Liver (tissue), 9 donors: Measurements from ENCODE around the gene NDUFB7. TPM values are rescaled to one million over a fixed set of nuclear protein-coding genes. Genes with fewer than 3 reads are reported as not detected.

ENCODE experiments used
- DNase-seq: peaks from one replicate; pipeline ENCODE4 v3.0.0-alpha.2; 2017; ENCODE audit warnings: low spot score
- H3K27ac ChIP-seq, 2 donors: one replicate each; pipeline ENCODE4 v1.7.0; 2013; ENCODE audit warnings: inconsistent platforms in 2 of 2, low read length in 2 of 2, control low read depth in 1 of 2, low read depth in 1 of 2, mild to moderate bottlenecking in 1 of 2
- H3K27me3 ChIP-seq, 4 donors: one replicate each; pipeline versions ENCODE4 v1.6.1 to v1.7.0; 2013; ENCODE audit warnings: low read length in 3 of 4, inconsistent platforms in 1 of 4, mild to moderate bottlenecking in 1 of 4, moderate library complexity in 1 of 4; ENCODE audit not compliant: control insufficient read depth in 4 of 4, insufficient read depth in 4 of 4
- H3K36me3 ChIP-seq, 4 donors: one replicate each; pipeline versions ENCODE4 v1.6.1 to v1.7.0; 2013; ENCODE audit warnings: low read length in 3 of 4, mild to moderate bottlenecking in 3 of 4, low read depth in 1 of 4, moderate library complexity in 1 of 4; ENCODE audit not compliant: control insufficient read depth in 4 of 4, insufficient read depth in 3 of 4
- H3K4me1 ChIP-seq, 4 donors: one replicate each; pipeline versions ENCODE4 v1.6.1 to v1.7.0; 2013; ENCODE audit warnings: low read length in 3 of 4, mild to moderate bottlenecking in 3 of 4, moderate library complexity in 1 of 4; ENCODE audit not compliant: control insufficient read depth in 4 of 4, insufficient read depth in 4 of 4
- H3K4me3 ChIP-seq, 3 donors: one replicate each; pipeline versions ENCODE4 v1.6.1 to v1.7.0; 2013; ENCODE audit warnings: low read length in 3 of 3, control low read depth in 1 of 3, low read depth in 1 of 3, mild to moderate bottlenecking in 1 of 3
- H3K9ac ChIP-seq, 2 donors: one replicate each; pipeline ENCODE4 v1.7.0; 2013; ENCODE audit warnings: low read length in 2 of 2, mild to moderate bottlenecking in 2 of 2, moderate library complexity in 2 of 2, control low read depth in 1 of 2, low read depth in 1 of 2
- H3K9me3 ChIP-seq, 4 donors: one replicate each; pipeline versions ENCODE4 v1.6.1 to v1.7.0; 2013; ENCODE audit warnings: low read length in 3 of 4; ENCODE audit not compliant: control insufficient read depth in 4 of 4
- EGR1 ChIP-seq, 2 donors: IDR thresholded peaks; 2 replicates each; pipeline ENCODE4 v1.6.1; 2016 to 2018; ENCODE audit warnings: antibody characterized with exemption in 2 of 2, low read depth in 2 of 2
- FOXA1 ChIP-seq: IDR thresholded peaks from 2 replicates; pipeline ENCODE4 v1.6.1; 2016; ENCODE audit warnings: antibody characterized with exemption
- FOXA2 ChIP-seq: IDR thresholded peaks from 2 replicates; pipeline ENCODE4 v1.6.1; 2016; ENCODE audit warnings: antibody characterized with exemption
- GABPA ChIP-seq, 2 donors: IDR thresholded peaks in 1 of 2; conservative IDR thresholded peaks in 1 of 2; 2 replicates each; pipeline ENCODE4 v1.6.1; 2016; ENCODE audit warnings: antibody characterized with exemption in 2 of 2, mild to moderate bottlenecking in 1 of 2, moderate library complexity in 1 of 2
- HNF4A ChIP-seq, 2 donors: conservative IDR thresholded peaks; 2 replicates each; pipeline ENCODE4 v1.6.1; 2016; ENCODE audit warnings: antibody characterized with exemption in 2 of 2, mild to moderate bottlenecking in 2 of 2
- HNF4G ChIP-seq: IDR thresholded peaks from 2 replicates; pipeline ENCODE4 v1.6.1; 2016; ENCODE audit warnings: antibody characterized with exemption
- JUND ChIP-seq, 2 donors: IDR thresholded peaks; 2 replicates each; pipeline ENCODE4 v1.6.1; 2016; ENCODE audit warnings: antibody characterized with exemption in 2 of 2
- NR2F2 ChIP-seq: IDR thresholded peaks from 2 replicates; pipeline ENCODE4 v1.6.1; 2016; ENCODE audit warnings: antibody characterized with exemption
- RAD21 ChIP-seq, 2 donors: IDR thresholded peaks; 2 replicates each; pipeline ENCODE4 v1.6.1; 2016; ENCODE audit warnings: antibody characterized with exemption in 2 of 2, mild to moderate bottlenecking in 2 of 2
- RXRA ChIP-seq, 2 donors: IDR thresholded peaks; 2 replicates each; pipeline ENCODE4 v1.6.1; 2017 to 2018; ENCODE audit warnings: antibody characterized with exemption in 2 of 2, mild to moderate bottlenecking in 1 of 2
- SP1 ChIP-seq: IDR thresholded peaks from 2 replicates; pipeline ENCODE4 v1.6.1; 2018; ENCODE audit warnings: antibody characterized with exemption, mild to moderate bottlenecking
- TAF1 ChIP-seq: conservative IDR thresholded peaks from 2 replicates; pipeline ENCODE4 v1.6.1; 2016; ENCODE audit warnings: antibody characterized with exemption, mild to moderate bottlenecking
- YY1 ChIP-seq: IDR thresholded peaks from 2 replicates; pipeline ENCODE4 v1.6.1; 2016; ENCODE audit warnings: antibody characterized with exemption, mild to moderate bottlenecking
- WGBS: extraction: QIAGEN DNeasy Blood & Tissue Kit; methylation state at CpG from one replicate; pipeline ENCODE4 v1.1.7; 2013; 5-methylcytosine and 5-hydroxymethylcytosine counted together
- polyA plus RNA-seq, 2 donors: library from polyadenylated mRNA; stranded (reverse) in 1 of 2; unstranded in 1 of 2; fragments of 200-250 nt in 1 of 2; fragments of >200 nt in 1 of 2; fragmentation: Nextera tagmentation in 1 of 2; extraction: Ambion mirVana in 1 of 2; gene quantifications; one replicate each; pipeline versions ENCODE4 v1.2.1 to v1.2.3, GENCODE V29; 2013 to 2015
- total RNA-seq, 2 donors: library from RNA; depleted of rRNA; stranded (reverse); fragments of >200 nt; gene quantifications; one replicate each; pipeline ENCODE4 v1.2.3, GENCODE V29; 2014
- TF ChIP-seq, protein P1 (sequence below): IDR thresholded peaks from 2 replicates; pipeline ENCODE4 v1.6.1; 2016; ENCODE audit warnings: antibody characterized with exemption
- TF ChIP-seq, protein P2 (sequence below): IDR thresholded peaks from 2 replicates; pipeline ENCODE4 v1.6.1; 2016; ENCODE audit warnings: antibody characterized with exemption, mild to moderate bottlenecking
- TF ChIP-seq, protein P3 (sequence below): IDR thresholded peaks from 2 replicates; pipeline ENCODE4 v1.6.1; 2016; ENCODE audit warnings: antibody characterized with exemption
- TF ChIP-seq, protein P4 (sequence below): fragments of 150-350 bp; IDR thresholded peaks from 2 replicates; pipeline ENCODE4 v1.5.1; 2017; ENCODE audit warnings: improper control_type of control experiment, low read depth, low read length; ENCODE audit not compliant: missing input control
- TF ChIP-seq, protein P5 (sequence below): IDR thresholded peaks from 2 replicates; pipeline ENCODE4 v1.6.1; 2016; ENCODE audit warnings: antibody characterized with exemption
- donor health status: healthy.
- donor health status: healthy.
- donor health status: healthy.
- donor health status: healthy.
- donor health status: healthy.

The NDUFB7 gene
- total and polyA plus RNA-seq, 4 donors = 110 to 293 (median 252) TPM

DNA sequence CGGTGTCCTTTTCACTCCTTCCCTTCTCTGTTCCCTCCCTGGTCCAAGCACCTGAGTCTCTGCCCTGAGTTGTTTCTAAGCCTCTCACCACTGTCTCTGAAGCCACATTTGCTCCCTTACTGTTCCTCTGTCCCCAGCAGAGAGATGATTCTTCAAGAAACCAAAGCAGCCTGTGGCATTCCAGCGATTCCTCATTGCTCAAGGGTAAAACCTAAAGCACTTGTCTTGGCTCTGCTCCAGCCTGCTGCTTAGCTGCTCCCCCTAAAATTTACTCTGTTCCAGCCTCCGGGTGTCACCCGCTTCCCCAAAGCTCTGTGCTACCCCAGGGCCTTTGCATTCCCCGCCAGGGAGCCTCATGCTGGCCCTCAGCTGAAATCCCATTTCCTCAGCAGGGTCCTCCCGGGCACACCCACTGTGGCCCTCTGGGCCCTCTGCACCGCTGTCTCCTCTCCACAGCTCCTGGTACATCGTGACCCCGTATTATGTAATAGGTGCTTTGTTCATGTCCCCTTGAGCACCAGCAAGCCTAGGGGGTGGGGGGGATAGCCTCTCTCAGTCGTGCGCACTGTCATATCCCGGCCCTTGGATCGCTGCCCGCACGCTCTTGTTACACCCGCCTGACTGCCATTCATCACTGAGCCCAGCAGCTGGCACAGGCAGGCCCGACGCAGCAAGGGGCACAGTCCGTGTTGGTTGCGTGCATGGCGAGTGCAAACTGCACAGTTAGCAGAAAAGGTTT lies 26.7 kb downstream of the NDUFB7 start:
- TF ChIP-seq, protein P1, sequence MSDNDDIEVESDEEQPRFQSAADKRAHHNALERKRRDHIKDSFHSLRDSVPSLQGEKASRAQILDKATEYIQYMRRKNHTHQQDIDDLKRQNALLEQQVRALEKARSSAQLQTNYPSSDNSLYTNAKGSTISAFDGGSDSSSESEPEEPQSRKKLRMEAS = no peak
- TF ChIP-seq NR2F2 (no peak), JUND (IDR thresholded peaks at IDR 0.05) (no peak), RXRA (IDR thresholded peaks at IDR 0.05) (peak; percentile 23 to 62), GABPA (IDR thresholded peaks at IDR 0.05 in 1 of 2, conservative IDR thresholded peaks at IDR 0.05 in 1 of 2) (no peak), FOXA2 (no peak), HNF4G (peak; percentile 41), YY1 (peak; percentile 53), FOXA1 (no peak), EGR1 (IDR thresholded peaks at IDR 0.05; ENCODE audit: low read depth in 2 of 2) (no peak), HNF4A (conservative IDR thresholded peaks at IDR 0.05) (peak; percentile 72 to 75), TAF1 (no peak), RAD21 (IDR thresholded peaks at IDR 0.05) (peak in 1 of 2 donors; percentile 12), SP1 (peak; percentile 68)
- TF ChIP-seq, protein P2, sequence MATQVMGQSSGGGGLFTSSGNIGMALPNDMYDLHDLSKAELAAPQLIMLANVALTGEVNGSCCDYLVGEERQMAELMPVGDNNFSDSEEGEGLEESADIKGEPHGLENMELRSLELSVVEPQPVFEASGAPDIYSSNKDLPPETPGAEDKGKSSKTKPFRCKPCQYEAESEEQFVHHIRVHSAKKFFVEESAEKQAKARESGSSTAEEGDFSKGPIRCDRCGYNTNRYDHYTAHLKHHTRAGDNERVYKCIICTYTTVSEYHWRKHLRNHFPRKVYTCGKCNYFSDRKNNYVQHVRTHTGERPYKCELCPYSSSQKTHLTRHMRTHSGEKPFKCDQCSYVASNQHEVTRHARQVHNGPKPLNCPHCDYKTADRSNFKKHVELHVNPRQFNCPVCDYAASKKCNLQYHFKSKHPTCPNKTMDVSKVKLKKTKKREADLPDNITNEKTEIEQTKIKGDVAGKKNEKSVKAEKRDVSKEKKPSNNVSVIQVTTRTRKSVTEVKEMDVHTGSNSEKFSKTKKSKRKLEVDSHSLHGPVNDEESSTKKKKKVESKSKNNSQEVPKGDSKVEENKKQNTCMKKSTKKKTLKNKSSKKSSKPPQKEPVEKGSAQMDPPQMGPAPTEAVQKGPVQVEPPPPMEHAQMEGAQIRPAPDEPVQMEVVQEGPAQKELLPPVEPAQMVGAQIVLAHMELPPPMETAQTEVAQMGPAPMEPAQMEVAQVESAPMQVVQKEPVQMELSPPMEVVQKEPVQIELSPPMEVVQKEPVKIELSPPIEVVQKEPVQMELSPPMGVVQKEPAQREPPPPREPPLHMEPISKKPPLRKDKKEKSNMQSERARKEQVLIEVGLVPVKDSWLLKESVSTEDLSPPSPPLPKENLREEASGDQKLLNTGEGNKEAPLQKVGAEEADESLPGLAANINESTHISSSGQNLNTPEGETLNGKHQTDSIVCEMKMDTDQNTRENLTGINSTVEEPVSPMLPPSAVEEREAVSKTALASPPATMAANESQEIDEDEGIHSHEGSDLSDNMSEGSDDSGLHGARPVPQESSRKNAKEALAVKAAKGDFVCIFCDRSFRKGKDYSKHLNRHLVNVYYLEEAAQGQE = no peak
- TF ChIP-seq, protein P3, sequence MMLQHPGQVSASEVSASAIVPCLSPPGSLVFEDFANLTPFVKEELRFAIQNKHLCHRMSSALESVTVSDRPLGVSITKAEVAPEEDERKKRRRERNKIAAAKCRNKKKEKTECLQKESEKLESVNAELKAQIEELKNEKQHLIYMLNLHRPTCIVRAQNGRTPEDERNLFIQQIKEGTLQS = no peak
- TF ChIP-seq, protein P4, sequence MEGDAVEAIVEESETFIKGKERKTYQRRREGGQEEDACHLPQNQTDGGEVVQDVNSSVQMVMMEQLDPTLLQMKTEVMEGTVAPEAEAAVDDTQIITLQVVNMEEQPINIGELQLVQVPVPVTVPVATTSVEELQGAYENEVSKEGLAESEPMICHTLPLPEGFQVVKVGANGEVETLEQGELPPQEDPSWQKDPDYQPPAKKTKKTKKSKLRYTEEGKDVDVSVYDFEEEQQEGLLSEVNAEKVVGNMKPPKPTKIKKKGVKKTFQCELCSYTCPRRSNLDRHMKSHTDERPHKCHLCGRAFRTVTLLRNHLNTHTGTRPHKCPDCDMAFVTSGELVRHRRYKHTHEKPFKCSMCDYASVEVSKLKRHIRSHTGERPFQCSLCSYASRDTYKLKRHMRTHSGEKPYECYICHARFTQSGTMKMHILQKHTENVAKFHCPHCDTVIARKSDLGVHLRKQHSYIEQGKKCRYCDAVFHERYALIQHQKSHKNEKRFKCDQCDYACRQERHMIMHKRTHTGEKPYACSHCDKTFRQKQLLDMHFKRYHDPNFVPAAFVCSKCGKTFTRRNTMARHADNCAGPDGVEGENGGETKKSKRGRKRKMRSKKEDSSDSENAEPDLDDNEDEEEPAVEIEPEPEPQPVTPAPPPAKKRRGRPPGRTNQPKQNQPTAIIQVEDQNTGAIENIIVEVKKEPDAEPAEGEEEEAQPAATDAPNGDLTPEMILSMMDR = no peak
- TF ChIP-seq, protein P5, sequence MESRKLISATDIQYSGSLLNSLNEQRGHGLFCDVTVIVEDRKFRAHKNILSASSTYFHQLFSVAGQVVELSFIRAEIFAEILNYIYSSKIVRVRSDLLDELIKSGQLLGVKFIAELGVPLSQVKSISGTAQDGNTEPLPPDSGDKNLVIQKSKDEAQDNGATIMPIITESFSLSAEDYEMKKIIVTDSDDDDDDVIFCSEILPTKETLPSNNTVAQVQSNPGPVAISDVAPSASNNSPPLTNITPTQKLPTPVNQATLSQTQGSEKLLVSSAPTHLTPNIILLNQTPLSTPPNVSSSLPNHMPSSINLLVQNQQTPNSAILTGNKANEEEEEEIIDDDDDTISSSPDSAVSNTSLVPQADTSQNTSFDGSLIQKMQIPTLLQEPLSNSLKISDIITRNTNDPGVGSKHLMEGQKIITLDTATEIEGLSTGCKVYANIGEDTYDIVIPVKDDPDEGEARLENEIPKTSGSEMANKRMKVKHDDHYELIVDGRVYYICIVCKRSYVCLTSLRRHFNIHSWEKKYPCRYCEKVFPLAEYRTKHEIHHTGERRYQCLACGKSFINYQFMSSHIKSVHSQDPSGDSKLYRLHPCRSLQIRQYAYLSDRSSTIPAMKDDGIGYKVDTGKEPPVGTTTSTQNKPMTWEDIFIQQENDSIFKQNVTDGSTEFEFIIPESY = no peak
- H3K27me3 ChIP-seq = no peaks in the 10 kb centered on the region
- H3K4me3 ChIP-seq = no peak overlapping the region
- H3K36me3 ChIP-seq = no peaks in the 10 kb centered on the region
- H3K4me1 ChIP-seq = peaks cover 3 to 26% (median 16%) of the 10 kb centered on the region in 4 donors
- H3K27ac ChIP-seq = peak overlapping the region; percentile 60 to 82
- H3K9ac ChIP-seq = no peak overlapping the region
- WGBS = 64% methylated on average over 21 of the region's 21 CpGs
- no peaks in the 10 kb centered on the region for H3K9me3 ChIP-seq
- no peak for DNase-seq
